Measurements from ENCODE around the gene ATP6AP2. TPM values are rescaled to one million over a fixed set of nuclear protein-coding genes. Genes with fewer than 3 reads are reported as not detected.

Gene ATP6AP2
- polyA plus RNA-seq, 1 of the 3 experiments (the other 2 are of a cell fraction), result 160 TPM

DNA sequence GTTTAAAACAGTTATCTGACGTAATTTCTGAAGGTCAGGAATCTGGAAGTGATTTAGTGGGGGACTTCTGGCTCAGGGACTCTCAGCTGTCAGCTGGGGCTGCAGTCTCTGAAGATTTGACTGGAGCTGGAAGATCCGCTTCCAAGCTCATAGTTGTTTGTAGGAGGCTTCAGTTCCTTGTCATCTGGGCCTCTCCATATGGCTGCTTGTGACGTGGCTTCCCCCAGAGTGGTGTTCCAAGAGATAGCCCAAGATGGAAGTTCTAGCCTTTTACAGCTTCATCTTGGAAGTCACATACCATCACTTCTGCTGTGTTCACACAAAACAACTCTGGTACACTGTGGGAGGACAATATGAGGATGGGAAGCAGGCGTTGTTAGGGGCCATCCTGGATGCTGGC is 44.5 kb downstream of the ATP6AP2 start:
- TF ChIP-seq MAX (IDR thresholded peaks at IDR 0.05; ENCODE audit: low read depth), result no peak
- no peak for TF ChIP-seq USF1 (IDR thresholded peaks at IDR 0.05; ENCODE audit: borderline replicate concordance, low read depth)
- no peak for TF ChIP-seq CTCF (IDR thresholded peaks at IDR 0.05)
- TF ChIP-seq RFX5 (IDR thresholded peaks at IDR 0.05; ENCODE audit: low read length), result no peak
- no peak for TF ChIP-seq RAD21 (IDR thresholded peaks at IDR 0.05; ENCODE audit: low read length)
- TF ChIP-seq EP300 (IDR thresholded peaks at IDR 0.05; ENCODE audit: borderline replicate concordance in 1 of 2, low read depth in 1 of 2, low read length in 1 of 2), result no peak
- Histone ChIP-seq H3K9me3 (no peaks in the 10 kb centered on the region), H3K79me2 (ENCODE audit: insufficient read depth) (no peaks in the 10 kb centered on the region), H3K9me2 (no peaks in the 10 kb centered on the region), H3K4me2 (no peak overlapping the region), H3K27ac (ENCODE audit: low read depth in 2 of 2, low read length in 1 of 2) (no peak overlapping the region), H2AFZ (ENCODE audit: low read depth) (no peak overlapping the region), H3K36me3 (replicated peaks in 1 of 2; ENCODE audit: control insufficient read depth in 1 of 2, insufficient read depth in 2 of 2, low read length in 1 of 2) (peaks cover 19 to 24% of the 10 kb centered on the region in 2 experiments), H3K4me1 (ENCODE audit: control insufficient read depth in 1 of 2, insufficient read depth in 2 of 2, low read depth in 1 of 2, low read length in 1 of 2) (no peaks in the 10 kb centered on the region), H4K20me1 (ENCODE audit: insufficient read depth) (no peaks in the 10 kb centered on the region), H3K9ac (no peak overlapping the region), H3K27me3 (ENCODE audit: insufficient read depth) (no peaks in the 10 kb centered on the region; the same call in 1 of the 2 replicates), H3F3A (replicated peaks; ENCODE audit: insufficient read depth) (no peaks in the 10 kb centered on the region), H3K4me3 (ENCODE audit: low read depth in 2 of 2, low read length in 1 of 2) (no peak overlapping the region)
- CTCF ChIA-PET, result no interaction called here
- POLR2A ChIA-PET, result no interaction called here
- no peak for DNase-seq
- 84% methylated on average over 4 of the region's 4 CpGs for WGBS (ENCODE audit: low lambda C conversion rate)

DNA sequence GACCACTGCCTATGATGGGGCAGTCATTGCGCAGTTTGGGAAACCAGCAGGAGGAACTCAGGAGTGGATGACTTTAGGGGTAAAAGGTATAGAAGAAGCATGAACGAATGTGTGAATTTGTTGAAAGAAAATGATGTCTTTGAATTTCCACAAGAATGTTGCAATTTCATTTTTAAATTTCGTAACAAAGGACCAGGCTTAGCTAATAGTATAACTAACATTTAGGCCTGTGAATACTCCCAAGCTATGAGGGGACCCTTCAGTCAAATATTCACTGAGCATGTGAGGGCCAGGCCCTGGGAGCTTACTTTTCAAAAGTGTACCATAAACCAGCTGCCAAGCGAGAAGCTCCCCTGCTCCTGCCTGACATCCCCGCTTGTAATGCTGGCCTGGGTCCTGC is 47.7 kb downstream of the ATP6AP2 start:
- Histone ChIP-seq H3K9ac (no peak overlapping the region), H4K20me1 (ENCODE audit: insufficient read depth) (no peaks in the 10 kb centered on the region), H3K4me3 (ENCODE audit: low read depth in 2 of 2, low read length in 1 of 2) (no peak overlapping the region), H3F3A (replicated peaks; ENCODE audit: insufficient read depth) (no peaks in the 10 kb centered on the region), H2AFZ (ENCODE audit: low read depth) (no peak overlapping the region), H3K27ac (ENCODE audit: low read depth in 2 of 2, low read length in 1 of 2) (no peak overlapping the region), H3K79me2 (ENCODE audit: insufficient read depth) (no peaks in the 10 kb centered on the region), H3K9me3 (no peaks in the 10 kb centered on the region), H3K4me2 (no peak overlapping the region), H3K27me3 (ENCODE audit: insufficient read depth) (no peaks in the 10 kb centered on the region), H3K36me3 (replicated peaks in 1 of 2; ENCODE audit: control insufficient read depth in 1 of 2, insufficient read depth in 2 of 2, low read length in 1 of 2) (peaks cover 27 to 35% of the 10 kb centered on the region in 2 experiments), H3K4me1 (ENCODE audit: control insufficient read depth in 1 of 2, insufficient read depth in 2 of 2, low read depth in 1 of 2, low read length in 1 of 2) (no peaks in the 10 kb centered on the region), H3K9me2 (no peaks in the 10 kb centered on the region)
- ChIA-PET POLR2A (interaction anchor here (0.8 kb wide), 1 partner anchor 18 kb away, joined by 3 read pairs; no protein-coding TSS in a partner anchor), CTCF (interaction anchor here (1.6 kb wide), 1 partner anchor 15 kb away, joined by 3 read pairs; no protein-coding TSS in a partner anchor)
- DNase-seq, result no peak
- 91% methylated on average over 4 of the region's 5 CpGs for WGBS (ENCODE audit: low lambda C conversion rate)
- TF ChIP-seq USF1 (IDR thresholded peaks at IDR 0.05; ENCODE audit: borderline replicate concordance, low read depth) (no peak), MEF2A (IDR thresholded peaks at IDR 0.05; ENCODE audit: borderline replicate concordance, low read depth) (no peak), USF2 (IDR thresholded peaks at IDR 0.05; ENCODE audit: borderline replicate concordance, low read depth, low read length) (no peak), POLR2AphosphoS5 (IDR thresholded peaks at IDR 0.05; ENCODE audit: low read depth, low read length) (no peak), RCOR1 (IDR thresholded peaks at IDR 0.05; ENCODE audit: low read length) (no peak)
